Caco-2 (cell line): ENCODE results near the gene LRRC40. TPM values are rescaled to one million over a fixed set of nuclear protein-coding genes. Genes with fewer than 3 reads are reported as not detected.

Experiments
- BruUV-seq: library from RNA; stranded (reverse); fragments of 400-500 nt; replicated peaks from 2 replicates; lab custom pipeline; 2021; lab: Mats Ljungman, UMichigan
- CTCF ChIA-PET: fragments of 300-600 bp; sonication (Branson Sonifier 250); formaldehyde crosslinking; loops from one replicate; lab custom pipeline; 2022; ENCODE audit warnings: antibody characterized with exemption; lab: Charles Lee
- POLR2A ChIA-PET: fragments of 300-600 bp; sonication (Branson Sonifier 250); formaldehyde crosslinking; loops from one replicate; lab custom pipeline; 2022; ENCODE audit warnings: antibody characterized with exemption; lab: Charles Lee
- DNase-seq, 2 experiments: peaks; one replicate each; pipeline versions ENCODE4 v3.0.0 to v3.0.0-alpha.2; 2020 to 2022
- H3K27me3 ChIP-seq: replicated peaks from 2 replicates; pipeline ENCODE4 v1.6.0; 2011; ENCODE audit warnings: low read length; ENCODE audit not compliant: control insufficient read depth, insufficient read depth
- H3K36me3 ChIP-seq: 2 replicates; pipeline ENCODE4 v1.5.1; 2011; ENCODE audit warnings: low read length; ENCODE audit not compliant: control insufficient read depth, insufficient read depth
- H3K4me1 ChIP-seq: fragments of 250-450 bp; sonication (Bioruptor Pico); 2 replicates; pipeline ENCODE4 v1.5.1; 2020; ENCODE audit warnings: mild to moderate bottlenecking
- H3K4me3 ChIP-seq: 2 replicates; pipeline ENCODE4 v1.5.1; 2011; ENCODE audit warnings: low read depth, mild to moderate bottlenecking, control low read depth, low read length
- H3K9me3 ChIP-seq: fragments of 250-450 bp; sonication (Bioruptor Pico); 2 replicates; pipeline ENCODE4 v1.5.1; 2020; ENCODE audit warnings: mild to moderate bottlenecking, moderate library complexity
- H3K27ac Mint-ChIP-seq: one replicate; pipeline ENCODE4 v1.8.0; 2022; ENCODE audit warnings: mixed read lengths; ENCODE audit not compliant: unreplicated experiment
- H3K27me3 Mint-ChIP-seq: one replicate; pipeline ENCODE4 v1.8.0; 2022; ENCODE audit warnings: mixed read lengths; ENCODE audit not compliant: insufficient read depth, unreplicated experiment
- H3K36me3 Mint-ChIP-seq: one replicate; pipeline ENCODE4 v1.8.0; 2022; ENCODE audit warnings: mild to moderate bottlenecking, mixed read lengths; ENCODE audit not compliant: insufficient read depth, unreplicated experiment
- H3K4me1 Mint-ChIP-seq: one replicate; pipeline ENCODE4 v1.8.0; 2022; ENCODE audit warnings: low read depth, mixed read lengths; ENCODE audit not compliant: unreplicated experiment
- H3K4me3 Mint-ChIP-seq: one replicate; pipeline ENCODE4 v1.8.0; 2022; ENCODE audit warnings: mild to moderate bottlenecking, moderate library complexity, mixed read lengths; ENCODE audit not compliant: unreplicated experiment
- H3K9me3 Mint-ChIP-seq: one replicate; pipeline ENCODE4 v1.8.0; 2022; ENCODE audit warnings: mixed read lengths; ENCODE audit not compliant: unreplicated experiment
- intact Hi-C: fragments of 100-400 bp; cut with micrococcal nuclease; formaldehyde crosslinking; loops from one replicate; pipeline ENCODE4 v1.10.0; 2022; ENCODE audit not compliant: unreplicated experiment
- total RNA-seq: library from RNA; stranded (reverse); gene quantifications from 2 replicates; pipeline ENCODE4 v1.2.3, GENCODE V29; 2022
- TF ChIP-seq, protein P1 (sequence below), 2 experiments: fragments of 200-600 bp in 1 of 2; IDR thresholded peaks; 1 replicate in 1 of 2; 2 replicates in 1 of 2; pipeline versions ENCODE4 v1.5.1 to v1.8.0; 2011 to 2022; ENCODE audit warnings: antibody characterized with exemption in 1 of 2, control low read depth in 1 of 2, inconsistent platforms in 1 of 2, low read depth in 1 of 2, low read length in 1 of 2, mild to moderate bottlenecking in 1 of 2, moderate library complexity in 1 of 2; ENCODE audit not compliant: insufficient read depth in 1 of 2, severe bottlenecking in 1 of 2, unreplicated experiment in 1 of 2

The LRRC40 gene
- total RNA-seq, 1 experiment from 2014 or later = 15.6 TPM

DNA sequence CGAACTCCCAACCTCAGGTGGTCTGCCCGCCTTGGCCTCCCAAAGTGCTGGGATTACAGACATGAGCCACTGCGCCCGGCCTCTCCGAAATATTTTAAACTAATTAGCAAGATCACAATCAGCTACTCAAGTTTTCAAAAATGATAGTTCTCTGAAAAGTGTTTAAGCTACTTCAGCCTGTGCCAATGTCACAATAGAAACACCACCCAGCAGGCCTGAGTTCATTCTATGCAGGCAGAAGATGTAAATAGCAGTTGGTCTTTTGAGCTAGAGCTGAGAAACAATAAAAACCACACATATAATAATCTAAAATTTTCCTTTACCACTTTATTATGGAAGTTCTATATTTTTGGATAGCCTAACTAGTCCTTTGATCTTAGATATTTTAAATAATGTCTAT lies 96.1 kb downstream of the LRRC40 start:
- H3K27me3 Mint-ChIP-seq = no peaks in the 10 kb centered on the region
- CTCF ChIA-PET = no interaction called here
- no TSS peak for BruUV-seq

DNA sequence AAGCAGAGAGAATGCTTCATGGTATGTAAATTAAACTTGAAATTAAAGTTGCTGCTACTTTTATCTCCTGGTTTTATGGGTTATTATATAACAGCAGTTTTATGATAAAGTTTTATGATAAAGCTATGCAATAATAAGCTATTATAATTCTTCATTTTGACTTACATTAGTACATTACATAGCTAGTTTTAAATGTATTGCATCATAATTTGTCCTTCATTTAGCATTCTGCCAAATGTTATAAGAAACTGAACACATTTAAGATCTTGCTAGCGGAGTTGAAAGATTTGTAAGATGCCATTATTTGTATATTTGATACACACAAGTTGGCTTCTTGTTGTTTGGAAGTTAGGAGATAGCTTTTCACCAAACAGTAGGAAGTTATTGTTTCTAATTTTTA lies 101.6 kb downstream of the LRRC40 start:
- H3K4me1 ChIP-seq = no peaks in the 10 kb centered on the region
- intact Hi-C loops = no loop called here
- no peak overlapping the region for H3K4me3 Mint-ChIP-seq
- H3K4me1 Mint-ChIP-seq = no peaks in the 10 kb centered on the region
- H3K27ac Mint-ChIP-seq = no peak overlapping the region
- no peaks in the 10 kb centered on the region for H3K9me3 Mint-ChIP-seq
- no peaks in the 10 kb centered on the region for H3K36me3 Mint-ChIP-seq
- no peaks in the 10 kb centered on the region for H3K27me3 ChIP-seq
- H3K4me3 ChIP-seq = no peak overlapping the region
- ChIA-PET POLR2A (no interaction called here), CTCF (interaction anchor here (0.6 kb wide), 1 partner anchor 556 kb away, joined by 3 read pairs; no protein-coding TSS in a partner anchor)
- H3K9me3 ChIP-seq = no peaks in the 10 kb centered on the region
- TF ChIP-seq, protein P1, sequence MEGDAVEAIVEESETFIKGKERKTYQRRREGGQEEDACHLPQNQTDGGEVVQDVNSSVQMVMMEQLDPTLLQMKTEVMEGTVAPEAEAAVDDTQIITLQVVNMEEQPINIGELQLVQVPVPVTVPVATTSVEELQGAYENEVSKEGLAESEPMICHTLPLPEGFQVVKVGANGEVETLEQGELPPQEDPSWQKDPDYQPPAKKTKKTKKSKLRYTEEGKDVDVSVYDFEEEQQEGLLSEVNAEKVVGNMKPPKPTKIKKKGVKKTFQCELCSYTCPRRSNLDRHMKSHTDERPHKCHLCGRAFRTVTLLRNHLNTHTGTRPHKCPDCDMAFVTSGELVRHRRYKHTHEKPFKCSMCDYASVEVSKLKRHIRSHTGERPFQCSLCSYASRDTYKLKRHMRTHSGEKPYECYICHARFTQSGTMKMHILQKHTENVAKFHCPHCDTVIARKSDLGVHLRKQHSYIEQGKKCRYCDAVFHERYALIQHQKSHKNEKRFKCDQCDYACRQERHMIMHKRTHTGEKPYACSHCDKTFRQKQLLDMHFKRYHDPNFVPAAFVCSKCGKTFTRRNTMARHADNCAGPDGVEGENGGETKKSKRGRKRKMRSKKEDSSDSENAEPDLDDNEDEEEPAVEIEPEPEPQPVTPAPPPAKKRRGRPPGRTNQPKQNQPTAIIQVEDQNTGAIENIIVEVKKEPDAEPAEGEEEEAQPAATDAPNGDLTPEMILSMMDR (IDR thresholded peaks at IDR 0.05; ENCODE audit: insufficient read depth in 1 of 2, low read depth in 1 of 2, low read length in 1 of 2, severe bottlenecking in 1 of 2, unreplicated experiment in 1 of 2) = no peak
- no peaks in the 10 kb centered on the region for H3K27me3 Mint-ChIP-seq
- BruUV-seq = no TSS peak
- no peak for DNase-seq
- no peaks in the 10 kb centered on the region for H3K36me3 ChIP-seq

More for the DNA sequence above, 96.1 kb downstream of the LRRC40 start:
- no peaks in the 10 kb centered on the region for H3K36me3 ChIP-seq
- H3K27me3 ChIP-seq = no peaks in the 10 kb centered on the region
- H3K4me3 Mint-ChIP-seq = no peak overlapping the region
- no peaks in the 10 kb centered on the region for H3K4me1 Mint-ChIP-seq
- no peak overlapping the region for H3K4me3 ChIP-seq
- TF ChIP-seq, protein P1 (IDR thresholded peaks at IDR 0.05; ENCODE audit: insufficient read depth in 1 of 2, low read depth in 1 of 2, low read length in 1 of 2, severe bottlenecking in 1 of 2, unreplicated experiment in 1 of 2) = no peak
- no peak for DNase-seq
- no peaks in the 10 kb centered on the region for H3K36me3 Mint-ChIP-seq
- POLR2A ChIA-PET = interaction anchor here (0.6 kb wide), 1 partner anchor 176 kb away, joined by 3 read pairs; no protein-coding TSS in a partner anchor
- H3K4me1 ChIP-seq = no peaks in the 10 kb centered on the region
- H3K9me3 Mint-ChIP-seq = no peaks in the 10 kb centered on the region
- no peaks in the 10 kb centered on the region for H3K9me3 ChIP-seq
- intact Hi-C loops = no loop called here
- no peak overlapping the region for H3K27ac Mint-ChIP-seq

DNA sequence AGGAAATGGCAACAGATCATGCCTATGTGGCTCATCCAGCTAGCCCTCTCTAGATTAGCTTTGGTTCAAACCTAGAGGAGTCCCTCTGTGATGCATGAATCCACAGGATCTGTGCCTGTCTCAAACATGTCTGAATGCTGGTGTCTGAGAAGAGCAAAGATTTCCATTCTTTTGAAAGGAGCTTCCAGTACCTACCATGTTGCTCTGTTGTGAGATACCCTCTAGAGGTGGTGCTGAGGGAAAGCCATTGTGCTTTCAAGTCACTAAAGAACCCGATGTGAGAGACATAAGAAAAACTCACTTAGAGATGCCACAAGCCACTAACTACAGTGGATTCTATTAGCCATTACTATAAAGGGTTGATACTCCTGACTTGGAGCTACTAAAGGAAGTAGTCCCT lies 103.6 kb downstream of the LRRC40 start:
- H3K4me1 Mint-ChIP-seq = no peaks in the 10 kb centered on the region
- H3K27me3 Mint-ChIP-seq = no peaks in the 10 kb centered on the region
- intact Hi-C loops = no loop called here
- ChIA-PET CTCF (no interaction called here), POLR2A (no interaction called here)
- no peaks in the 10 kb centered on the region for H3K36me3 Mint-ChIP-seq
- H3K4me1 ChIP-seq = no peaks in the 10 kb centered on the region
- H3K4me3 ChIP-seq = no peak overlapping the region
- no peaks in the 10 kb centered on the region for H3K36me3 ChIP-seq
- no TSS peak for BruUV-seq
- TF ChIP-seq, protein P1 (IDR thresholded peaks at IDR 0.05; ENCODE audit: insufficient read depth in 1 of 2, low read depth in 1 of 2, low read length in 1 of 2, severe bottlenecking in 1 of 2, unreplicated experiment in 1 of 2) = no peak
- DNase-seq = no peak
- no peaks in the 10 kb centered on the region for H3K9me3 Mint-ChIP-seq
- H3K9me3 ChIP-seq = no peaks in the 10 kb centered on the region
- no peak overlapping the region for H3K4me3 Mint-ChIP-seq
- no peak overlapping the region for H3K27ac Mint-ChIP-seq
- H3K27me3 ChIP-seq = no peaks in the 10 kb centered on the region
